Stimulated activated CD8-positive, alpha-beta memory T cell treated with anti-CD3 and anti-CD28 coated beads, Interleukin-2, amount 100 ng/mL, for 1 hour (primary cell): ENCODE data around the gene RPL14.
"Not testable (repeated sequence)": the region's sequence is repeated elsewhere in the genome, so short reads cannot be mapped to it uniquely, and the experiment has no call there.

ENCODE experiments used
- DNase-seq, 2 donors: peaks; one replicate each; pipeline ENCODE4 v3.0.0-alpha.2; 2020; ENCODE audit warnings: low read depth in 2 of 2

The RPL14 gene

DNA sequence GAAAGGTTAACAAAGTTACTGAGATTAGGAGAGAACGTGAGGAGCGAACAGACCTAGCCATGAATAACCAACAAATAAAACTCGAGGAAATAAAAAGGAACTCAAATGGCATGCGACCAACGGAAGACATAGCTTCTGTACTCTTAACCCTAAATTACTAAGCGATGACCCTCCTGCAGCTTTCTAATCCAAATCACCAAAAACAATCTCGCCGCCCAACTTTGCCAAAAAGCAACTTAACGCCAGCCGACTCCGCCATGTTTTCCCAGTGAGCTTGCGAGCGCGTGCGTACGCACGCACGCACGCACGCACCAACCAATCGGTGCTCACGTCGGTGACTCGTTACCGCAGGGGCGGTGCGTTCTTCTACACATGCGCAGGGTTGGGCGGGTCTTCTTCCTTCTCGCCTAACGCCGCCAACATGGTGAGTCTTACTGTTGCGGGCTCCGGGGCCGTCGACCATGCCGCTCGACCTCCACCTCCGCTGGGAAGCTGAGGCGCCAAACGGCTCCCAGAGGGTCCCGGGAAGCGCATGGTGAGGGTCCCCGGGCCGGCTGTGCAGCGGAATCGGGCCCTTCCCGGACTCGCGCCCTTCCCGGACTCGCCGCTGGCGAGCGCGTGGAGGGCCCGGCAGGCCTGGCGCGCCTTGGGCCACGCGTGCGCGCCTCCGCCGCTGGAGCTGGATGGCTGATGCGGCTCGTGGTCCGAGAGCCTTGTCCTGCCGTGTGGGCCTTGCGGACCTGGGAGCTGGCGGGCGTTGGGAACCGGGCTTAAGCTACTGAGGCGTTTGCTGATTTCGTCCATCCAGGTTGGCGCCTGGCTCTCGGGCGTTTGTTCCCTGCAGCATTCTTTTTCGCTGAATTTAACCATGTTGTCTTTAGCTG lies at the start of gene RPL14:
Gene RPL14, plus strand, starts transcription at position 400 of the 884 bp plus-strand sequence. Its CDS starts 133 bp downstream, at position 533.
- DNase-seq = peak; percentile 85 to 92

DNA sequence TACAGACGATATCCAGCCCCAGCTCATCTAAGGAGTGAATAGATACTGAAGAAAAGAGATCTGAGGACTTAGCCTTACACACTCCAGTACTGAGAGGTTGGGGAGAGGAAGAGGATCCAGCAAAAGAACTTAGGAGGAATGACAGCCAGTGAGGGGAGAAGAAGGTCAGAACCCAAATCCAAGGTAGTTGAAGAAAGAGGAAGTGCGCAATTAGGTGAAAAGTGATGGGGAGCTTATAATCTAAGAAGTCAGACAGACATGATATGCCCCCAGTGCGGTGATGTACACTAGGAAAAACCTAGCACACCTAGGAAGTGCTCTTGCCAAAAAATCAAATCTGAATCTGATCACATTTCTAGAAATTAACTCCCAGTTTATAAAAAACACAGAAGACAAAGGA lies 49.5 kb upstream of the RPL14 start:
- DNase-seq = no peak

DNA sequence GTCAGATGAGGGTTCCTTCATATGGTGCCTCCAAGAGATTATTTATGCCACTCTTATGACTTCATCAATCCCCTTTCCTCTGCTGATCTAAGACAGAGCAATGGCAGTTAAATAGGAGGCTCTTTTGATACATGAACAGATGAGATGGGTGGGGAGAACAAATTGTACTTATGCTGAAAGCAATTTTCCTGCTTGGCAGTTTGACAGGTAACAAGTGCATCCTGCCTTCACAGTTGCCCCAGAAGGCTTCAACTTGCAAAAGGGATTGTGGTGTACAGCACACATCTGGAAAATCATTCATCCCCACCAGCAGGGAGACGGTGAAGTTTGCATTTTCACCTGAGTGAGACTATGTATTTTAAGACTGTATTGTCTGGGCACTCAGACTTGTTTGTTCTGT lies 42.9 kb upstream of the RPL14 start:
- no peak for DNase-seq

DNA sequence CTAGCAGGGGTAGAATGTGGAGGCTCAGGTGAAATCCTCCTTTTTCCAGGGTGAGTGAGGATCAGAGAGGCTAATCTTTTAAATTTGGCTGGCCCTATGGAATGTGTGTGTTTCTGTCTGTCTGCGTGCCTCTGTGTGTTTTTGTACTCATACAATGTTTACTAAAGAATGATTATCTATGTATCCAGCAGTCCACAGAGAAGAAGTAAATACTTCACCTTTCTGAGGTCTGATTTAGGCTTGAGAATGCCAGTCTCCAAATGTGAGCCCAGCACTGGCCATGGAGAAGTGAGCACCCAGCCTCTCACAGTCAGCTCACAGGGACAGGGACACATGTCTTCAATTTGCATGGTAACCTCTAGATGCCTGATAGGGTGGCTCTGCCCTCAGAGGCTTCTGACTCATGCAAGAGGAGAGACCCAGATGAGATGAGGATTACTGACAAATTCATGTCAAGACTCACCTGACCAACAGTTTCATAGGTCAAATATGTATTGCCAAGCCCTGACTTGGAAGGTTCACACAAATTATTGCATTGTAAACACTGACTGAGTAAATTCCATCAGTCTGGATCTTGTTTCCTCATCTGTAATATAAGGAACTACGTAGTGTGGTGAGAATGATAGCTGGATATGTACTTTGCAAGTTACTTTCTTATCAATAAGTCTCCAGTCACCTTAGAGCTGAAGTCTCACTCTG lies 39.1 kb upstream of the RPL14 start:
- no peak for DNase-seq

GRCh38 chr3:40422861-40423260 lies 34.3 kb upstream of the RPL14 start:
- DNase-seq = no peak

- DNase-seq = no peak
These were observed 30.0 kb upstream of the RPL14 start for GRCh38 chr3:40427045-40427669.

- no peak for DNase-seq
These were observed 24.3 kb upstream of the RPL14 start for GRCh38 chr3:40432793-40433192.

- no peak for DNase-seq
These were observed 19.2 kb upstream of the RPL14 start for GRCh38 chr3:40437889-40438288.

DNA sequence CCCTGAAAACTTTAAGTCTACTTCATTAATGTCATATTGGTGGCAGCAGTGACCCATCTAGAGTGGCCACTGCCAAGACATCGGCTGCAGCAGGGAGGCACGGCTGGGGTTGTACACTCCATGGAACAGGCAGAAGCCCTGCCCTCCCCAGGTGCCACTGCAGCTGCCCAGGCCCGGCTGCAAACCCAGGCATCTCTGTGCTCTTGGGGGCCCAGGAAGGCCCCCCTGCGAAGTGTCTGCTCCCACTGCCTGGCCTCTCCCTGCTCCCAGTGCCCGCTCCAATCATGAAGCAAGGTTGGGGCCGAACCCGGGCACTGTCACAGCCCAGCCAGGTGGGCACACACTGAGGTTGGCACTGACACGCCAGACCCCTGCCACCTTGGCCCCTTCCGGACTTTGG lies 12.1 kb upstream of the RPL14 start:
- no peak for DNase-seq

- DNase-seq = no peak
These were observed 11.3 kb upstream of the RPL14 start for GRCh38 chr3:40445880-40446279.

GRCh38 chr3:40450438-40450837 lies 6.7 kb upstream of the RPL14 start:
- no peak for DNase-seq

DNA sequence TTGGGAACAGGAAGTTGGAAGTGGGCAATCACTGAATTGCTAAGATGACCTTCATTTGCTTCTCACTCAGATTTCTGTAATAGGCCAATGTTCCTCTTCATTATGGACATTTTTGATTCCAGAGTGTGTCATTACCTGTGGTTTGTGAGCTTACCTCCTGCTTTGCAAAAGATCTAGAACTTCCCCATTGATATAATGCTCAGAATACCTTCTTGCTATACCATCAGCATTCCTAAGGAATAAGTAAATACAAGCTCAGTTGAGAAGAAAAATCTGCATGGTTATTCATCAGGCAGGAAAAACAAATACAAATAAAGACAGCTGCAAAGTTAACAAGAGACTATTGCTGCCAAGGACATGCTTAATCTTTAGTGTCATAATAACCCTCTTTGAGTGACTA lies 5.6 kb upstream of the RPL14 start:
- DNase-seq = no peak

DNA sequence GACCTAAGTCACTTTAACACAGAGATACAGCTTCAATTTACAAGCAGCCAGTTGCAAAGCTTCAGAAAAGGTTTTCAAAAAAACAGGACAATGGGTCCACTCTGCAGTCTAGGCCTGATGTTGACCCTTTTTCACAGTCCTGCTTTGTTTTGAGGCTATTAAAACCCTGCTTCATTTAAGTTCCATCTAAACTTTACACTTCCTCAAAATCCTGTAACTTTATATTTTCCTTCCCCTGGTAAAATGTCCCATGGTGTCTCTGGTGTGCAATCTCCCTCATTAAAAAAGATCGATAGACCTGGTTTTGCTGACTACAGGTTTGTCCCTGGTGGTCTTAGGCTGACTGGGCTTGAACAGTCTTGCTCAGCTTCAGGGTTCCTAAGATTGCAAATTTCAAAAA lies 5.1 kb upstream of the RPL14 start:
- DNase-seq = no peak

DNA sequence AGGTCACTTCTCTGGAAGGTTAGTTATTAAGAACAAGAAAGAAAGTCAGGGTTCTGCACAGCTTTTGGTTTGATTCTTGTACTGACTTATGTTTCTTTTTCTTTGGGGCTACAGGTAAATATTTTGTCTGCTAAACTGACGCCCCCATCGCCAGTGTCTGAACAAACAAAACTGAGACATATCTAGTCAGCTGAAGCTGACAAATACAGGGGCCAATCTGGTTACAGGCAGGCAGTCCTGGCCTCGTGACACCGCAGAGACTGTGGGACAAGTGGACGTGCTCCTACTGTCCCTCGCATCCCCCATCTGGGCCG lies 4.6 kb upstream of the RPL14 start:
- no peak for DNase-seq

DNA sequence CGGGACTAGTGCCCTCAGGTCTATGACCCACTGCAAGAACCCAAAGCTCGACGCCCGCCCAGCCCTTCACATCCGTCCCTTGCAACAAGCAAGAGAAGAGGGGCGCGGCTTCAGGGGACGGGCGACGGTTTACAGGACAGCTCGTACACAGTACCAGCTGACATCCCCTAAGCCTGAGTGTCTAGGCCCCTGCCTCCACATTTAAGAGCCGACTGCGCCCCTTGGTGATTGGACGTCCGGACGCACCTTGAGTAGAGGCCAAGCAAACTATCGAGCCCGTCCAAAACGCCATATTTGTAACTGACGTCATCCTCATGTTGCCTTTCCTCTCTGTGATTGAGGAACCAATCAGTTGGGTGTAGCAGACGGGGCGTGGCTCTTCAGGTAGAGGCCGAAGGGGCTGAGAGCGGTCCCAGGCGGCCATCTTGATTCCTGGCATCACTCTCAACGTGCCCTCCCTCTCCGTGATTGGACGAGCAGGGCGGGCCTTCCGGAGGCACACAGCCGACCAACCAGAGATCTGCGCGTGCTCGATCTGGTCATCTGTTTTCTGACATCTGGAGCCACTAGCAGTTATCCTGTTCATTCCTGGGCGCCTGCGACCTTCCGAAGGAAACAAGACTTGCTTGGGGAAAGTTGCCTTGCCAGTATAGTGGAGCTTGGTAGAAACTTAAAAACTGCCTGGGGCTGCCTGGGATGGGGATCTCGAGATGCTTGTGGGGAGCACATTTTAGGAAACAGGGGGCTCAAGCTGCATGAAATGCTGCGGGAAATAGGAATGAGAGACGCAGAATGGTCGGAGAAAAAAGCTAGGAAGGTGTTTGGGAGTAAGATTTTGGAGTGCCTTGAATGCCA lies 4.0 kb upstream of the RPL14 start:
- DNase-seq = peak; percentile 89 to 91

DNA sequence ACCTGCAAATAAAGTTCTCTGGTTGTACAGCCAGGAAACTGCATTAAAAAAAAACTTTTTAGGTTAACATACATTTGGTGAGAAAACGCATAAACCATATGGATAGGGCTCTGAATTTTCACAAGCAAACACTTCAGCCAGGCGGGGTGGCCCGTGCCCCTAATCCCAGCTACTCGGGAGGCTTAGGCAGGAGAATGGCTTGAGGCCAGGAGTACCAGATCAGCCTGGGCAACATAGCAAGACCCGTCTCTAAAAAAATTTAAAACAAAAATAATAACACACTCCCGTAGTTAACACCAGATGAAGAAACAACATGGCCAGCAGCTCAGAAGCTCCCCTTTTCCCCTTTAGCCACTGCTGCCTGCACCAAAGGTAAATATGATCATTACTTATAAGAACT lies 3.2 kb upstream of the RPL14 start:
- DNase-seq = no peak

GRCh38 chr3:40455328-40455727 lies 1.8 kb upstream of the RPL14 start:
- no peak for DNase-seq

- DNase-seq = no peak
These were observed 730 bp upstream of the RPL14 start for GRCh38 chr3:40456279-40456939.

DNA sequence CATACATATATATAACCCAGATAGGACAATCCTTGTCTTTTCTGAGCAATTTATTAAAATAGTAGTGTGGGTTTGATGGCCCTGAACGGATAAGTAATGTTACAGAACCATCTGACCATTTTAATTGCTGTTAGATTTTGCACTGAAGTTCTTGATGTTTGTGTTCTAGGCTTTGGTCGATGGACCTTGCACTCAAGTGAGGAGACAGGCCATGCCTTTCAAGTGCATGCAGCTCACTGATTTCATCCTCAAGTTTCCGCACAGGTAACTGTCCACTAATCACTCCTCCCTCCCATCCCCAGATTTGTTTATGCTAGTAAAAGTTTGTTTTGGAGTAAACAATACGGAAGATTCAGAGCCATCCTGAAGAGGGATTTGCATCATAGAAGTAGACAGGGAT lies 1.3 kb downstream of the RPL14 start:
- no peak for DNase-seq

GRCh38 chr3:40460481-40460880 lies 3.3 kb downstream of the RPL14 start:
- DNase-seq = not testable (repeated sequence)

DNA sequence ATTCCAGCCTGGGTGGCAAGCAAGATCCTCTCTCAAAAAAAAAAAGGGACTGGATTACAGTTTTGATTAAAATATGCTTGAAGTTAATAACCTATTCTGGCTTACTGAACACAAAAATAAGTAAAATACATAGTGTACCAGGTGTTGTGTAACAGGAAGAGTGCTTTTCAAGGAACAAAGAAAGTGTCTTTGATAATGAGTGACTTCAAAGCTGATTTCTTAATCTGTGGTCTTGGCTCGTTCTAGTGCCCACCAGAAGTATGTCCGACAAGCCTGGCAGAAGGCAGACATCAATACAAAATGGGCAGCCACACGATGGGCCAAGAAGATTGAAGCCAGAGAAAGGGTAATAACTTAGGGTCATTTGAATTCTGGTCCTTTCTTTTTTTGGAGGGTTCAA lies 4.0 kb downstream of the RPL14 start:
- DNase-seq = no peak
